H9 (cell line): ENCODE results near the gene AFAP1L1. TPM values are rescaled to one million over a fixed set of nuclear protein-coding genes. Genes with fewer than 3 reads are reported as not detected.

Source experiments
- DNase-seq: peaks from one replicate; pipeline ENCODE4 v3.0.0-alpha.2; 2017
- H2AFZ ChIP-seq: one replicate; pipeline ENCODE4 v1.6.1; 2013; ENCODE audit warnings: mild to moderate bottlenecking, low read length, control low read depth, moderate library complexity
- H2AK5ac ChIP-seq: 2 replicates; pipeline ENCODE4 v1.6.1; 2013; ENCODE audit warnings: low read length, control low read depth, mixed read lengths; ENCODE audit not compliant: insufficient read length
- H2BK120ac ChIP-seq: one replicate; pipeline ENCODE4 v1.6.1; 2013; ENCODE audit warnings: low read depth, mild to moderate bottlenecking, low read length, control low read depth, inconsistent platforms; ENCODE audit not compliant: poor library complexity, severe bottlenecking
- H2BK12ac ChIP-seq: 2 replicates; pipeline ENCODE4 v1.6.1; 2013; ENCODE audit warnings: low read length, control low read depth, mixed read lengths, low read depth; ENCODE audit not compliant: insufficient read length
- H2BK15ac ChIP-seq: 2 replicates; pipeline ENCODE4 v1.6.1; 2013; ENCODE audit warnings: low read depth, low read length, control low read depth
- H2BK20ac ChIP-seq: one replicate; pipeline ENCODE4 v1.6.1; 2013; ENCODE audit warnings: low read depth, mild to moderate bottlenecking, low read length, control low read depth, inconsistent platforms; ENCODE audit not compliant: poor library complexity, severe bottlenecking
- H2BK5ac ChIP-seq: 2 replicates; pipeline ENCODE4 v1.6.1; 2013; ENCODE audit warnings: low read length, control low read depth, mixed read lengths; ENCODE audit not compliant: insufficient read length
- H3K14ac ChIP-seq: 2 replicates; pipeline ENCODE4 v1.6.1; 2013; ENCODE audit warnings: low read length, control low read depth; ENCODE audit not compliant: insufficient read depth
- H3K18ac ChIP-seq: 2 replicates; pipeline ENCODE4 v1.6.1; 2013; ENCODE audit warnings: low read depth, mild to moderate bottlenecking, mixed read lengths, low read length, control low read depth; ENCODE audit not compliant: insufficient read length
- H3K23ac ChIP-seq: 2 replicates; pipeline ENCODE4 v1.6.1; 2013; ENCODE audit warnings: low read length, control low read depth, mixed read lengths, low read depth; ENCODE audit not compliant: insufficient read length
- H3K23me2 ChIP-seq: 2 replicates; pipeline ENCODE4 v1.6.1; 2013; ENCODE audit warnings: low read depth, mild to moderate bottlenecking, mixed read lengths, low read length, control low read depth; ENCODE audit not compliant: insufficient read length, poor library complexity, severe bottlenecking
- H3K27ac ChIP-seq: 2 replicates; pipeline ENCODE4 v1.5.1; 2013; ENCODE audit warnings: low read length, control low read depth, mixed read lengths, low read depth; ENCODE audit not compliant: insufficient read length
- H3K27me3 ChIP-seq: 2 replicates; pipeline ENCODE4 v1.6.1; 2013; ENCODE audit warnings: low read length, control low read depth, inconsistent platforms; ENCODE audit not compliant: insufficient read depth
- H3K4ac ChIP-seq: 2 replicates; pipeline ENCODE4 v1.6.1; 2013; ENCODE audit warnings: low read depth, mild to moderate bottlenecking, control low read depth, inconsistent platforms, low read length, moderate library complexity
- H3K4me1 ChIP-seq: 2 replicates; pipeline ENCODE4 v1.6.1; 2013; ENCODE audit warnings: low read length, control low read depth, inconsistent platforms; ENCODE audit not compliant: insufficient read depth
- H3K4me2 ChIP-seq: 2 replicates; pipeline ENCODE4 v1.6.1; 2013; ENCODE audit warnings: low read length, control low read depth, mixed read lengths; ENCODE audit not compliant: insufficient read length, insufficient read depth
- H3K56ac ChIP-seq: 2 replicates; pipeline ENCODE4 v1.6.1; 2013; ENCODE audit warnings: low read depth, mild to moderate bottlenecking, mixed read lengths, low read length, control low read depth; ENCODE audit not compliant: insufficient read length
- H3K79me1 ChIP-seq: 2 replicates; pipeline ENCODE4 v1.6.1; 2013; ENCODE audit warnings: low read depth, mild to moderate bottlenecking, moderate library complexity, low read length, control low read depth, inconsistent platforms; ENCODE audit not compliant: insufficient read depth, poor library complexity, severe bottlenecking
- H3K79me2 ChIP-seq: 2 replicates; pipeline ENCODE4 v1.6.1; 2013; ENCODE audit warnings: low read length, control low read depth, inconsistent platforms; ENCODE audit not compliant: insufficient read depth
- H3K9ac ChIP-seq: 2 replicates; pipeline ENCODE4 v1.6.1; 2013; ENCODE audit warnings: low read length, control low read depth, mixed read lengths; ENCODE audit not compliant: insufficient read length; ENCODE audit errors: extremely low read depth
- H3K9me3 ChIP-seq: one replicate; pipeline ENCODE4 v1.6.1; 2013; ENCODE audit warnings: low read depth, low read length, inconsistent platforms; ENCODE audit not compliant: control insufficient read depth
- H3T11ph ChIP-seq: one replicate; pipeline ENCODE4 v1.6.1; 2013; ENCODE audit warnings: mild to moderate bottlenecking, low read length, control low read depth, inconsistent platforms
- H4K20me1 ChIP-seq: one replicate; pipeline ENCODE4 v1.6.1; 2013; ENCODE audit not compliant: control insufficient read depth, insufficient read length, insufficient read depth
- H4K5ac ChIP-seq: 2 replicates; pipeline ENCODE4 v1.6.1; 2013; ENCODE audit warnings: low read depth, mild to moderate bottlenecking, mixed read lengths, low read length, control low read depth; ENCODE audit not compliant: insufficient read length
- H4K8ac ChIP-seq: replicated peaks from 2 replicates; pipeline ENCODE4 v1.6.1; 2013; ENCODE audit warnings: low read length, control low read depth, mixed read lengths, low read depth; ENCODE audit not compliant: insufficient read length
- H4K91ac ChIP-seq: 2 replicates; pipeline ENCODE4 v1.6.1; 2013; ENCODE audit warnings: low read depth, mild to moderate bottlenecking, moderate library complexity, mixed read lengths, low read length, control low read depth; ENCODE audit not compliant: insufficient read length
- H3K27ac Mint-ChIP-seq, 3 experiments: 2 replicates in 2 of 3; 3 replicates in 1 of 3; pipeline ENCODE4 v1.8.0; 2020 to 2021; ENCODE audit warnings: mixed read lengths in 3 of 3, mild to moderate bottlenecking in 1 of 3, moderate library complexity in 1 of 3
- H3K27me3 Mint-ChIP-seq: 2 replicates; pipeline ENCODE4 v1.8.0; 2021; ENCODE audit warnings: low read depth, mild to moderate bottlenecking, moderate library complexity, mixed read lengths
- H3K36me3 Mint-ChIP-seq, 3 experiments: 2 replicates in 2 of 3; 3 replicates in 1 of 3; pipeline ENCODE4 v1.8.0; 2020 to 2021; ENCODE audit warnings: low read depth in 3 of 3, mixed read lengths in 3 of 3; ENCODE audit not compliant: insufficient read depth in 1 of 3
- H3K4me1 Mint-ChIP-seq, 2 experiments: 2 replicates each; pipeline ENCODE4 v1.8.0; 2020; ENCODE audit warnings: mixed read lengths in 2 of 2
- H3K4me3 Mint-ChIP-seq, 2 experiments: 2 replicates in 1 of 2; 3 replicates in 1 of 2; pipeline ENCODE4 v1.8.0; 2020 to 2021; ENCODE audit warnings: mild to moderate bottlenecking in 2 of 2, mixed read lengths in 2 of 2, moderate library complexity in 1 of 2
- H3K9me3 Mint-ChIP-seq, 2 experiments: 2 replicates in 1 of 2; 3 replicates in 1 of 2; pipeline ENCODE4 v1.8.0; 2020; ENCODE audit warnings: mild to moderate bottlenecking in 2 of 2, mixed read lengths in 2 of 2, moderate library complexity in 1 of 2
- WGBS: extraction: QIAGEN DNeasy Blood & Tissue Kit; methylation state at CpG from one replicate; pipeline ENCODE4 v1.1.7; 2013; ENCODE audit warnings: missing lambda C conversion rate, low lambda C conversion rate, mixed read lengths; ENCODE audit not compliant: insufficient read length; ENCODE audit errors: extremely low coverage; 5-methylcytosine and 5-hydroxymethylcytosine counted together
- total RNA-seq: library from RNA; stranded (reverse); gene quantifications from 2 replicates; pipeline ENCODE4 v1.2.1, GENCODE V29; 2021
- TF ChIP-seq, protein P1 (sequence below): fragments of 200-600 bp; sonication (generic); conservative IDR thresholded peaks from 3 replicates; pipeline ENCODE4 v1.8.0; 2021; ENCODE audit warnings: antibody characterized with exemption, mild to moderate bottlenecking

AFAP1L1 gene
- total RNA-seq, 1 experiment from 2014 or later: 1.8 TPM

DNA sequence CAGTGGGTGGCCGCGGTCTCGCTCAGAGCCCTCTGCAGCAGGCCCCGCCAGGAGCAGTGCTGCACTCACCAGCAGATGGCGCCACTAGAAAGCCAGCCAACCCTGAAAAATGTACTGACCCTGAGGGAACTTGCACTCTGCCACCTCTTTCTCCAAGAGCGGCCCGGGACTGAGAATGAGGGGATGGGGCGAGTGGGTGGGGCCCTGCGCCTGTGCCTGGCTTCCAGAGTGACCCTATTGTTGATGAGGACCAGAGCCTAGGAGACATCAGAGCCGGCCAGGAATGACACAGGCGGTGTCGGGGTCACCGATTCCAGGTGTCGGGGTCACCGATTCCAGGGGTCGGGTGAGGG, 110.3 kb downstream of the AFAP1L1 start:
- no CpG with 5 or more reads among the region's 16 CpGs for WGBS
- H3K4ac ChIP-seq: no peak overlapping the region
- Mint-ChIP-seq H3K36me3 (no peaks in the 10 kb centered on the region), H3K9me3 (no peaks in the 10 kb centered on the region; a peak in 2 of 5 replicates), H3K4me1 (peaks cover 15 to 21% of the 10 kb centered on the region in 2 experiments), H3K4me3 (no peak overlapping the region), H3K27me3 (no peaks in the 10 kb centered on the region), H3K27ac (no peak overlapping the region)
- no peak overlapping the region for H2BK12ac ChIP-seq
- H2BK5ac ChIP-seq: no peak overlapping the region
- no peak overlapping the region for H4K5ac ChIP-seq
- TF ChIP-seq, protein P1, sequence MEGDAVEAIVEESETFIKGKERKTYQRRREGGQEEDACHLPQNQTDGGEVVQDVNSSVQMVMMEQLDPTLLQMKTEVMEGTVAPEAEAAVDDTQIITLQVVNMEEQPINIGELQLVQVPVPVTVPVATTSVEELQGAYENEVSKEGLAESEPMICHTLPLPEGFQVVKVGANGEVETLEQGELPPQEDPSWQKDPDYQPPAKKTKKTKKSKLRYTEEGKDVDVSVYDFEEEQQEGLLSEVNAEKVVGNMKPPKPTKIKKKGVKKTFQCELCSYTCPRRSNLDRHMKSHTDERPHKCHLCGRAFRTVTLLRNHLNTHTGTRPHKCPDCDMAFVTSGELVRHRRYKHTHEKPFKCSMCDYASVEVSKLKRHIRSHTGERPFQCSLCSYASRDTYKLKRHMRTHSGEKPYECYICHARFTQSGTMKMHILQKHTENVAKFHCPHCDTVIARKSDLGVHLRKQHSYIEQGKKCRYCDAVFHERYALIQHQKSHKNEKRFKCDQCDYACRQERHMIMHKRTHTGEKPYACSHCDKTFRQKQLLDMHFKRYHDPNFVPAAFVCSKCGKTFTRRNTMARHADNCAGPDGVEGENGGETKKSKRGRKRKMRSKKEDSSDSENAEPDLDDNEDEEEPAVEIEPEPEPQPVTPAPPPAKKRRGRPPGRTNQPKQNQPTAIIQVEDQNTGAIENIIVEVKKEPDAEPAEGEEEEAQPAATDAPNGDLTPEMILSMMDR: peak; percentile 93
- H4K8ac ChIP-seq: no peak overlapping the region
- H3K9ac ChIP-seq: no peak overlapping the region
- no peak overlapping the region for H2AK5ac ChIP-seq
- no peaks in the 10 kb centered on the region for H3K79me2 ChIP-seq
- H3K14ac ChIP-seq: no peak overlapping the region
- no peaks in the 10 kb centered on the region for H4K20me1 ChIP-seq
- no peaks in the 10 kb centered on the region for H3K79me1 ChIP-seq
- no peak overlapping the region for H3T11ph ChIP-seq
- H4K91ac ChIP-seq: no peak overlapping the region
- H2AFZ ChIP-seq: no peak overlapping the region
- H2BK120ac ChIP-seq: no peak overlapping the region
- H3K4me1 ChIP-seq: no peaks in the 10 kb centered on the region
- no peak overlapping the region for H3K27ac ChIP-seq
- H3K23me2 ChIP-seq: no peaks in the 10 kb centered on the region
- no peak overlapping the region for H3K4me2 ChIP-seq
- no peak overlapping the region for H2BK15ac ChIP-seq
- no peak overlapping the region for H3K18ac ChIP-seq
- no peak overlapping the region for H2BK20ac ChIP-seq
- DNase-seq: peak; percentile 90
- no peak overlapping the region for H3K23ac ChIP-seq
- H3K9me3 ChIP-seq: no peaks in the 10 kb centered on the region
- H3K56ac ChIP-seq: no peak overlapping the region
- no peaks in the 10 kb centered on the region; the same call in 1 of the 2 replicates for H3K27me3 ChIP-seq
